HCT116 (cell line): ENCODE data around the gene ABCC9. TPM values are rescaled to one million over a fixed set of nuclear protein-coding genes. Genes with fewer than 3 reads are reported as not detected.

Source experiments
- ATAC-seq: fragments of 200-7000 bp; cut with Tn5 transposase; 2 replicates; pipeline ENCODE4 v1.9.1; 2020; ENCODE audit warnings: mild to moderate bottlenecking, moderate library complexity
- BruUV-seq: library from RNA; stranded (reverse); fragments of 400-500 nt; replicated peaks from 2 replicates; lab custom pipeline; 2021; lab: Mats Ljungman, UMichigan
- CTCF ChIA-PET: fragments of 300-600 bp; sonication (Branson Sonifier 250); formaldehyde crosslinking; loops from one replicate; lab custom pipeline; 2021; ENCODE audit warnings: antibody characterized with exemption; lab: Charles Lee
- POLR2A ChIA-PET: fragments of 300-600, 350-600 bp; sonication (Branson Sonifier 250); formaldehyde crosslinking; loops from one replicate; lab custom pipeline; 2021; ENCODE audit warnings: antibody characterized with exemption; lab: Charles Lee
- RAD21 ChIA-PET, 2 experiments: fragments of 300-600 bp; sonication (Branson Sonifier 250); formaldehyde crosslinking; loops; one replicate each; lab custom pipeline; 2023; ENCODE audit warnings: low total read pairs in 2 of 2; ENCODE audit not compliant: uncharacterized antibody in 2 of 2, unreplicated experiment in 2 of 2, low non-redundant PET in 1 of 2; lab: Charles Lee
- DNase-seq: peaks from one replicate; pipeline ENCODE4 v3.0.0-alpha.2; 2010; ENCODE audit warnings: low read depth, low spot score
- H2AFZ ChIP-seq: fragments of 200-600 bp; shearing (Covaris generic), sonication (generic); 2 replicates; pipeline ENCODE4 v1.6.1; 2017; ENCODE audit warnings: low read depth, mixed run types, mixed read lengths, antibody characterized with exemption, low read length; ENCODE audit not compliant: poor library complexity, severe bottlenecking
- H3K27ac ChIP-seq: 2 replicates; pipeline ENCODE4 v1.5.1; 2012; ENCODE audit warnings: low read depth, low read length
- H3K27me3 ChIP-seq: fragments of 200-600 bp; sonication (generic); 2 replicates; pipeline ENCODE4 v1.6.1; 2016; ENCODE audit warnings: mixed run types, low read length, mixed read lengths; ENCODE audit not compliant: insufficient read depth
- H3K36me3 ChIP-seq, 2 experiments: fragments of 200-500 bp in 1 of 2; fragments of 200-600 bp in 1 of 2; sonication (Bioruptor generic) in 1 of 2; sonication (generic) in 1 of 2; 2 replicates each; pipeline versions ENCODE4 v1.5.1 to v1.6.1; 2014 to 2016; ENCODE audit warnings: low read length in 2 of 2, inconsistent platforms in 1 of 2, mixed read lengths in 1 of 2, mixed run types in 1 of 2; ENCODE audit not compliant: insufficient read depth in 2 of 2, control insufficient read depth in 1 of 2
- H3K4me1 ChIP-seq, 2 experiments: fragments of 200-600 bp in 1 of 2; sonication (generic) in 1 of 2; 2 replicates each; pipeline versions ENCODE4 v1.5.1 to v1.6.1; 2012 to 2017; ENCODE audit warnings: low read length in 2 of 2, inconsistent platforms in 1 of 2, mild to moderate bottlenecking in 1 of 2, mixed read lengths in 1 of 2, mixed run types in 1 of 2, moderate library complexity in 1 of 2; ENCODE audit not compliant: insufficient read depth in 2 of 2, control insufficient read depth in 1 of 2
- H3K4me2 ChIP-seq: fragments of 200-600 bp; sonication (generic); 2 replicates; pipeline ENCODE4 v1.6.1; 2017; ENCODE audit warnings: mixed run types, low read length, mixed read lengths
- H3K4me3 ChIP-seq, 2 experiments: fragments of 200-600 bp in 1 of 2; sonication (generic) in 1 of 2; replicated peaks in 1 of 2; 2 replicates each; pipeline ENCODE4 v1.5.1; 2011 to 2016; ENCODE audit warnings: low read length in 2 of 2, control low read depth in 1 of 2, low read depth in 1 of 2, mild to moderate bottlenecking in 1 of 2, mixed read lengths in 1 of 2, mixed run types in 1 of 2
- H3K79me2 ChIP-seq: fragments of 200-600 bp; sonication (generic); 2 replicates; pipeline ENCODE4 v1.6.1; 2017; ENCODE audit warnings: mild to moderate bottlenecking, mixed run types, low read length, moderate library complexity, mixed read lengths; ENCODE audit not compliant: insufficient read depth
- H3K9ac ChIP-seq: fragments of 200-600 bp; sonication (generic); 2 replicates; pipeline ENCODE4 v1.6.1; 2016; ENCODE audit warnings: low read length, mixed read lengths
- H3K9me2 ChIP-seq: fragments of 200-600 bp; sonication (generic), shearing (Covaris generic); 2 replicates; pipeline ENCODE4 v1.6.1; 2017; ENCODE audit warnings: mixed run types, mild to moderate bottlenecking, moderate library complexity; ENCODE audit not compliant: insufficient read depth
- H3K9me3 ChIP-seq, 2 experiments: fragments of 200-500 bp in 1 of 2; fragments of 200-600 bp in 1 of 2; sonication (Bioruptor generic) in 1 of 2; sonication (generic) in 1 of 2; 2 replicates each; pipeline ENCODE4 v1.6.1; 2014 to 2017; ENCODE audit warnings: low read length in 2 of 2, mixed read lengths in 2 of 2, inconsistent platforms in 1 of 2, low read depth in 1 of 2, mild to moderate bottlenecking in 1 of 2, mixed run types in 1 of 2, moderate library complexity in 1 of 2; ENCODE audit not compliant: control insufficient read depth in 1 of 2, insufficient read depth in 1 of 2
- H4K20me1 ChIP-seq: fragments of 200-600 bp; sonication (generic), shearing (Covaris generic); 2 replicates; pipeline ENCODE4 v1.6.1; 2017; ENCODE audit warnings: mixed run types, mild to moderate bottlenecking, moderate library complexity; ENCODE audit not compliant: insufficient read depth
- CEBPB ChIP-seq: IDR thresholded peaks from 2 replicates; pipeline ENCODE4 v1.6.1; 2012; ENCODE audit warnings: low read depth
- EGR1 ChIP-seq: IDR thresholded peaks from 2 replicates; pipeline ENCODE4 v1.6.1; 2012; ENCODE audit warnings: low read depth
- EZH2 ChIP-seq: fragments of 200-600 bp; sonication (generic); IDR thresholded peaks from 2 replicates; pipeline ENCODE4 v1.6.1; 2017; ENCODE audit warnings: antibody characterized with exemption, mixed run types
- EZH2phosphoT487 ChIP-seq: fragments of 200-600 bp; IDR thresholded peaks from 2 replicates; pipeline ENCODE4 v1.6.1; 2018; ENCODE audit warnings: antibody characterized with exemption, borderline replicate concordance
- FOSL1 ChIP-seq: IDR thresholded peaks from 2 replicates; pipeline ENCODE4 v1.6.1; 2012; ENCODE audit warnings: low read depth
- RAD21 ChIP-seq: IDR thresholded peaks from 2 replicates; pipeline ENCODE4 v1.6.1; 2012; ENCODE audit warnings: low read depth, mild to moderate bottlenecking
- SRF ChIP-seq: IDR thresholded peaks from 2 replicates; pipeline ENCODE4 v1.6.1; 2012; ENCODE audit warnings: low read depth
- ZFX ChIP-seq: fragments of 450-650 bp; IDR thresholded peaks from 2 replicates; pipeline ENCODE4 v1.6.1; 2017
- ZNF274 ChIP-seq: fragments of 200-500 bp; sonication (Bioruptor generic); IDR thresholded peaks from 2 replicates; pipeline ENCODE4 v1.6.1; 2014; ENCODE audit warnings: mild to moderate bottlenecking, low read depth, low read length, inconsistent platforms
- intact Hi-C: fragments of 100-400 bp; cut with micrococcal nuclease; formaldehyde crosslinking; loops from 2 replicates; pipeline ENCODE4 v1.10.0; 2022
- total RNA-seq: library from RNA; stranded (reverse); gene quantifications from one replicate; pipeline ENCODE4 v1.2.1, GENCODE V29; 2021; ENCODE audit not compliant: unreplicated experiment
- TF ChIP-seq, protein P1 (sequence below): IDR thresholded peaks from 2 replicates; pipeline ENCODE4 v1.6.1; 2012
- TF ChIP-seq, protein P2 (sequence below), 3 experiments: fragments of 200-600 bp in 1 of 3; sonication (generic) in 1 of 3; IDR thresholded peaks in 2 of 3; conservative IDR thresholded peaks in 1 of 3; 2 replicates each; pipeline ENCODE4 v1.5.1; 2012 to 2017; ENCODE audit warnings: low read depth in 2 of 3, low read length in 2 of 3, antibody characterized with exemption in 1 of 3, borderline replicate concordance in 1 of 3, control low read depth in 1 of 3, mild to moderate bottlenecking in 1 of 3, mixed read lengths in 1 of 3, mixed run types in 1 of 3, moderate library complexity in 1 of 3; ENCODE audit not compliant: insufficient read depth in 1 of 3
- TF ChIP-seq, protein P3 (sequence below): IDR thresholded peaks from 2 replicates; pipeline ENCODE4 v1.6.1; 2011; ENCODE audit warnings: mild to moderate bottlenecking, low read length, moderate library complexity; ENCODE audit not compliant: insufficient replicate concordance; ENCODE audit errors: extremely low read depth

ABCC9 gene
- total RNA-seq, 1 experiment from 2014 or later: 0.05 TPM

DNA sequence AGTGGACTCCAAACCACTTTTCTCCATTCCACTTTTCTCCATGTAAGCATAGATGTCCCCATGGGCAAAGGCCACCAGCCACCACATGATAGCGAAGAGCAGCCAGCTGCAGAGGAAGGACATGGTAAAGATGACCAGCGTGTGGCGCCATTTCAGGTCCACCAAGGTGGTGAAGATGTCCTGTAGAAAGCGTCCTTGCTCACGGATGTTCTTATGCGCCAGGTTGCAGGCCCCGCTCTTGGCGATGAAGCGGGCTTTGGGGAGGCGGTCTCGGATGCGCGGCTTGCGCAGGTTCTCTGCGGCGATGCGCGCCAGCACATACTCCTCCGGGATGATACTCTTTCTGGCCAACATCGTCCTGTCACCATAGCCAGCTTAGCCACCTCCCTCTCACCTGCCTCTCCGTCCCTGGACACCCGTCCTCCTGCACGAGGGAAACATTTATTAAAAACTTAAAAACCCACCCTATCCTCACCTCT is 167.9 kb downstream of the ABCC9 start:
- no peaks in the 10 kb centered on the region for H4K20me1 ChIP-seq
- ChIA-PET CTCF (interaction anchor here (1.8 kb wide), 1 partner anchor 217 kb away, joined by 7 read pairs; no protein-coding TSS in a partner anchor), RAD21 (no interaction called here), POLR2A (no interaction called here)
- H3K79me2 ChIP-seq: no peaks in the 10 kb centered on the region
- H3K27ac ChIP-seq: no peak overlapping the region
- TF ChIP-seq RAD21 (peak; percentile 8; the same call in 1 of the 2 replicates), EGR1 (no peak), ZNF274 (no peak), SRF (no peak), FOSL1 (no peak), ZFX (no peak), CEBPB (no peak), EZH2 (no peak), EZH2phosphoT487 (no peak)
- TF ChIP-seq, protein P1, sequence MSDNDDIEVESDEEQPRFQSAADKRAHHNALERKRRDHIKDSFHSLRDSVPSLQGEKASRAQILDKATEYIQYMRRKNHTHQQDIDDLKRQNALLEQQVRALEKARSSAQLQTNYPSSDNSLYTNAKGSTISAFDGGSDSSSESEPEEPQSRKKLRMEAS: no peak
- TF ChIP-seq, protein P2, sequence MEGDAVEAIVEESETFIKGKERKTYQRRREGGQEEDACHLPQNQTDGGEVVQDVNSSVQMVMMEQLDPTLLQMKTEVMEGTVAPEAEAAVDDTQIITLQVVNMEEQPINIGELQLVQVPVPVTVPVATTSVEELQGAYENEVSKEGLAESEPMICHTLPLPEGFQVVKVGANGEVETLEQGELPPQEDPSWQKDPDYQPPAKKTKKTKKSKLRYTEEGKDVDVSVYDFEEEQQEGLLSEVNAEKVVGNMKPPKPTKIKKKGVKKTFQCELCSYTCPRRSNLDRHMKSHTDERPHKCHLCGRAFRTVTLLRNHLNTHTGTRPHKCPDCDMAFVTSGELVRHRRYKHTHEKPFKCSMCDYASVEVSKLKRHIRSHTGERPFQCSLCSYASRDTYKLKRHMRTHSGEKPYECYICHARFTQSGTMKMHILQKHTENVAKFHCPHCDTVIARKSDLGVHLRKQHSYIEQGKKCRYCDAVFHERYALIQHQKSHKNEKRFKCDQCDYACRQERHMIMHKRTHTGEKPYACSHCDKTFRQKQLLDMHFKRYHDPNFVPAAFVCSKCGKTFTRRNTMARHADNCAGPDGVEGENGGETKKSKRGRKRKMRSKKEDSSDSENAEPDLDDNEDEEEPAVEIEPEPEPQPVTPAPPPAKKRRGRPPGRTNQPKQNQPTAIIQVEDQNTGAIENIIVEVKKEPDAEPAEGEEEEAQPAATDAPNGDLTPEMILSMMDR (IDR thresholded peaks at IDR 0.05 in 2 of 3, conservative IDR thresholded peaks at IDR 0.05 in 1 of 3; ENCODE audit: borderline replicate concordance in 1 of 3, insufficient read depth in 1 of 3, low read depth in 2 of 3, low read length in 2 of 3): peak in 2 of 3 experiments; percentile 44 to 61; a peak in 4 of 6 replicates
- TF ChIP-seq, protein P3, sequence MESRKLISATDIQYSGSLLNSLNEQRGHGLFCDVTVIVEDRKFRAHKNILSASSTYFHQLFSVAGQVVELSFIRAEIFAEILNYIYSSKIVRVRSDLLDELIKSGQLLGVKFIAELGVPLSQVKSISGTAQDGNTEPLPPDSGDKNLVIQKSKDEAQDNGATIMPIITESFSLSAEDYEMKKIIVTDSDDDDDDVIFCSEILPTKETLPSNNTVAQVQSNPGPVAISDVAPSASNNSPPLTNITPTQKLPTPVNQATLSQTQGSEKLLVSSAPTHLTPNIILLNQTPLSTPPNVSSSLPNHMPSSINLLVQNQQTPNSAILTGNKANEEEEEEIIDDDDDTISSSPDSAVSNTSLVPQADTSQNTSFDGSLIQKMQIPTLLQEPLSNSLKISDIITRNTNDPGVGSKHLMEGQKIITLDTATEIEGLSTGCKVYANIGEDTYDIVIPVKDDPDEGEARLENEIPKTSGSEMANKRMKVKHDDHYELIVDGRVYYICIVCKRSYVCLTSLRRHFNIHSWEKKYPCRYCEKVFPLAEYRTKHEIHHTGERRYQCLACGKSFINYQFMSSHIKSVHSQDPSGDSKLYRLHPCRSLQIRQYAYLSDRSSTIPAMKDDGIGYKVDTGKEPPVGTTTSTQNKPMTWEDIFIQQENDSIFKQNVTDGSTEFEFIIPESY: no peak
- ATAC-seq (peak; percentile 72), DNase-seq (peak; percentile 3)
- no peaks in the 10 kb centered on the region for H3K9me3 ChIP-seq
- no peak overlapping the region for H3K4me3 ChIP-seq
- H3K4me1 ChIP-seq: no peaks in the 10 kb centered on the region
- no peaks in the 10 kb centered on the region for H3K36me3 ChIP-seq
- H3K4me2 ChIP-seq: no peak overlapping the region
- no peaks in the 10 kb centered on the region for H3K27me3 ChIP-seq
- H3K9me2 ChIP-seq: no peaks in the 10 kb centered on the region
- intact Hi-C loops: no loop called here
- H2AFZ ChIP-seq: no peak overlapping the region
- no TSS peak for BruUV-seq
- no peak overlapping the region for H3K9ac ChIP-seq
